Smooth muscle cell of the coronary artery (primary cell): ENCODE measurements around the gene ACTG2. TPM values are rescaled to one million over a fixed set of nuclear protein-coding genes. Genes with fewer than 3 reads are reported as not detected.

Experiments used
- total RNA-seq: library from RNA; depleted of rRNA; stranded (reverse); fragments of >200 nt; gene quantifications from 2 replicates; pipeline ENCODE4 v1.2.3, GENCODE V29; 2014; ENCODE audit warnings: low replicate concordance

The ACTG2 gene
- total RNA-seq, result 0.35 and 0.60 TPM in 2 replicates

DNA sequence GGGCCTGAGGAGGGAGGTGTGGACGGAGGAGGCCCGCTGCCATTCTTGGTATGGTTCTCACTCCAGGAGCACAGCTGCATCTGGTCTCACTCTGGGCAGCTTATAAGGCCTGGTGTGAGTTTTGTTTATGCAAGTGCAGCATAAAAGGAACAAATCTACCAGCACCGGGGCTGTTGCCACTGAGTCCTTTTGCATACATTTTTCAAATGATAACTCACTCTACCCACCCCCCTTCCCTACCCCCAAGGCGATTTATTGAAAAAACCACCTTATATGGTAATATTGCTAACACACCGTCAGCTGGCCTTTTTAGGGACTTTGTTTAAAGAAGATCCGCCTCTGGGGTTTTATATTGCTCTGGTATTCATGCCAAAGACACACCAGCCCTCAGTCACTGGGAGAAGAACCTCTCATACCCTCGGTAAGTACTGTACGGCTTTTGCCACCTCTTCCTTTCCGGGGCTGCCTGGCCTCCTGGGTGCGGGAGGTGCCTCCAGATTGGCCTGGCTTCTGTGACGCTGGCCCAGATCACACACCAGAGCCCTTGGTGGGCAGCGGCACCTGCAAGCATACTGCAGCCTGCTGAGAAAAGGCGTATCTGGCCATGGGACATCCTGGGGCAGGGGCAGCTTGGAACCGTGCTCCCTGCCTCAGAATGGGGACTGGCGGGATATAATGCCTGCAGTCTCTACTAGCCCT lies at the start of gene ACTG2:
Gene ACTG2, plus strand, starts transcription at position 378 of the 699 bp plus-strand sequence. CDS start 8,304 bp downstream, outside the sequence.

DNA sequence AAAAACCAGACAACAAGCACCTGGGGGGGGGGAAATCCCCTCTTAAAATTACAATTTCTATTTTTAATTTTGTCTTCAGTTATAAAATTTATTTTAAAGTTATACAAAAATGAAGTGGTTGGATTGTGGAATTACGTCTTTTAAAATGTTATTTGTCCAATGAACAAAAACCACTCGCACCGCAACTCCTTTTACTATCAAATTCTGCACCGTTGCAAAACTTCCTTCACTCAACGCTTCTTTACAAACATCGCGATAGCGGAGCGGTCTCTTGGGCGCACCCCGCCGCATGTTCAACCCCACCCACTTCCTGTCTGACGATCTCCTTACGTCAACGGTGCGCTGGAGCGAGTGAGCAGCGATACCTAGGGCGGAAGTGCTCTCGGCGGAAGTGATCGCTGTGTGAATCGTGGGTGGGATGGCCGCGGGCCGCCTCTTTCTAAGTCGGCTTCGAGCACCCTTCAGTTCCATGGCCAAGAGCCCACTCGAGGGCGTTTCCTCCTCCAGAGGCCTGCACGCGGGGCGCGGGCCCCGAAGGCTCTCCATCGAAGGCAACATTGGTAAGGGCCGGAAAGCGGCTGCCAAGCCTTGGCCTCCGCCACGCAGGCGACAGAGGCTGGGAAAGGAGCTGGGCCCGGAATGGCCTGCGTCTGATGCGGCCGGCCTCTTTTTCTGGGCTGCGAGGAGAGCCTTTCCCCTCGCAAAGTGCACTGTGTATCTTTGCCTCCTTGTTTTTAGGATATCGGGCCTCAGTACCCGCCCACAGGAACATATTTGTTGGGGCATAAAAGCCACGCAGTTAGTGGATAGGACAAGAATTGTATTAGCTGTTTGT lies 33.9 kb downstream of the ACTG2 start, which contains the start of gene DGUOK:
Gene DGUOK, plus strand, starts transcription at position 388 of the 835 bp plus-strand sequence. Its CDS starts 31 bp downstream, at position 419.

Other genes with a start within 250 kb of the ACTG2 start
- 9.6 and 20.8 TPM in 2 replicates for gene TPRKB, start 155.7 kb upstream of the ACTG2 start, total RNA-seq
- gene DUSP11, start 112.9 kb upstream of the ACTG2 start, total RNA-seq, result 10.8 and 22.3 TPM in 2 replicates
- gene C2orf78, start 108.8 kb upstream of the ACTG2 start, total RNA-seq, result not detected in 2 replicates
- 16.4 and 21.3 TPM in 2 replicates for gene STAMBP, start 64.0 kb upstream of the ACTG2 start, total RNA-seq
- 18.3 and 54.3 TPM in 2 replicates for gene DGUOK, start 33.9 kb downstream of the ACTG2 start, total RNA-seq
- gene TET3, start 91.9 kb downstream of the ACTG2 start, total RNA-seq, result 1.5 and 2.9 TPM in 2 replicates